ENCODE data around the gene DUSP18. TPM values are rescaled to one million over a fixed set of nuclear protein-coding genes. Genes with fewer than 3 reads are reported as not detected.
"Not testable (repeated sequence)": the region's sequence is repeated elsewhere in the genome, so short reads cannot be mapped to it uniquely, and the experiment has no call there.

The DUSP18 gene
- total RNA-seq, result 10.5 and 11.2 TPM in 2 replicates

- peaks cover 15% of the 10 kb centered on the region for H3K36me3 Mint-ChIP-seq (ENCODE audit: low read depth)
- H3K4me3 Mint-ChIP-seq (ENCODE audit: low read depth), result peak within 1 kb of the TSS; percentile 87
- intact Hi-C loops (cut with micrococcal nuclease), result loop anchor here (1.0 kb wide), 2 partner anchors 18 to 33 kb away; no protein-coding TSS in a partner anchor
- H3K9me3 Mint-ChIP-seq, result no peaks in the 10 kb centered on the region
- DNase-seq (ENCODE audit: low spot score), result peak; percentile 91
- H3K27ac Mint-ChIP-seq, result peak within 1 kb of the TSS; percentile 72
- peaks cover 7% of the 10 kb centered on the region for H3K27me3 Mint-ChIP-seq (ENCODE audit: low read depth)
- H3K4me1 Mint-ChIP-seq (ENCODE audit: low read depth), result peaks cover 16% of the 10 kb centered on the region
Measured at GRCh38 chr22:30667494-30668385, at the start of gene DUSP18. Gene DUSP18, minus strand, starts transcription at chr22:30667875. Its CDS starts 3,872 bp downstream, at chr22:30664003.

GRCh38 chr22:30714062-30714461 lies 46.4 kb upstream of the DUSP18 start:
- intact Hi-C loops (cut with micrococcal nuclease), result no loop called here
- H3K27ac Mint-ChIP-seq, result no peak overlapping the region
- no peaks in the 10 kb centered on the region for H3K36me3 Mint-ChIP-seq (ENCODE audit: low read depth)
- H3K27me3 Mint-ChIP-seq (ENCODE audit: low read depth), result no peaks in the 10 kb centered on the region
- no peak overlapping the region for H3K4me3 Mint-ChIP-seq (ENCODE audit: low read depth)
- DNase-seq (ENCODE audit: low spot score), result no peak
- peaks cover 3% of the 10 kb centered on the region for H3K9me3 Mint-ChIP-seq
- peaks cover 14% of the 10 kb centered on the region for H3K4me1 Mint-ChIP-seq (ENCODE audit: low read depth)

- Mint-ChIP-seq H3K4me3 (ENCODE audit: low read depth) (no peak overlapping the region), H3K27me3 (ENCODE audit: low read depth) (no peaks in the 10 kb centered on the region), H3K27ac (no peak overlapping the region), H3K4me1 (ENCODE audit: low read depth) (peaks cover 10% of the 10 kb centered on the region), H3K9me3 (peaks cover 3% of the 10 kb centered on the region), H3K36me3 (ENCODE audit: low read depth) (no peaks in the 10 kb centered on the region)
- intact Hi-C loops (cut with micrococcal nuclease), result no loop called here
- no peak for DNase-seq (ENCODE audit: low spot score)
Measured at GRCh38 chr22:30712094-30712493, 44.4 kb upstream of the DUSP18 start.

GRCh38 chr22:30709980-30710379 lies 42.3 kb upstream of the DUSP18 start:
- not testable (repeated sequence) for DNase-seq (ENCODE audit: low spot score); H3K9me3 Mint-ChIP-seq; H3K36me3 Mint-ChIP-seq (ENCODE audit: low read depth); H3K27me3 Mint-ChIP-seq (ENCODE audit: low read depth); H3K4me3 Mint-ChIP-seq (ENCODE audit: low read depth)
- intact Hi-C loops (cut with micrococcal nuclease), result loop anchor here (5.0 kb wide), 1 partner anchor 32 kb away; no protein-coding TSS in a partner anchor
- peak overlapping the region; percentile 8 for H3K27ac Mint-ChIP-seq
- H3K4me1 Mint-ChIP-seq (ENCODE audit: low read depth), result peaks cover 25% of the 10 kb centered on the region

- H3K9me3 Mint-ChIP-seq, result peaks cover 3% of the 10 kb centered on the region
- no peaks in the 10 kb centered on the region for H3K27me3 Mint-ChIP-seq (ENCODE audit: low read depth)
- H3K27ac Mint-ChIP-seq, result peak overlapping the region; percentile 73
- DNase-seq (ENCODE audit: low spot score), result no peak
- peaks cover 31% of the 10 kb centered on the region for H3K4me1 Mint-ChIP-seq (ENCODE audit: low read depth)
- no peaks in the 10 kb centered on the region for H3K36me3 Mint-ChIP-seq (ENCODE audit: low read depth)
- H3K4me3 Mint-ChIP-seq (ENCODE audit: low read depth), result no peak overlapping the region
- intact Hi-C loops (cut with micrococcal nuclease), result loop anchor here (5.0 kb wide), 1 partner anchor 36 kb away; no protein-coding TSS in a partner anchor
Measured at GRCh38 chr22:30705710-30706651, 38.3 kb upstream of the DUSP18 start.

GRCh38 chr22:30704978-30705377 lies 37.3 kb upstream of the DUSP18 start:
- intact Hi-C loops (cut with micrococcal nuclease), result loop anchor here (5.0 kb wide), 1 partner anchor 37 kb away; no protein-coding TSS in a partner anchor
- Mint-ChIP-seq H3K27ac (no peak overlapping the region), H3K27me3 (ENCODE audit: low read depth) (no peaks in the 10 kb centered on the region), H3K9me3 (peaks cover 3% of the 10 kb centered on the region), H3K4me3 (ENCODE audit: low read depth) (no peak overlapping the region), H3K36me3 (ENCODE audit: low read depth) (no peaks in the 10 kb centered on the region), H3K4me1 (ENCODE audit: low read depth) (peaks cover 26% of the 10 kb centered on the region)
- DNase-seq (ENCODE audit: low spot score), result no peak

GRCh38 chr22:30702856-30703255 lies 35.2 kb upstream of the DUSP18 start:
- no peak for DNase-seq (ENCODE audit: low spot score)
- Mint-ChIP-seq H3K27ac (no peak overlapping the region), H3K4me1 (ENCODE audit: low read depth) (peaks cover 23% of the 10 kb centered on the region), H3K9me3 (no peaks in the 10 kb centered on the region), H3K36me3 (ENCODE audit: low read depth) (no peaks in the 10 kb centered on the region), H3K27me3 (ENCODE audit: low read depth) (no peaks in the 10 kb centered on the region), H3K4me3 (ENCODE audit: low read depth) (no peak overlapping the region)
- intact Hi-C loops (cut with micrococcal nuclease), result no loop called here

- H3K4me3 Mint-ChIP-seq (ENCODE audit: low read depth), result no peak overlapping the region
Measured at GRCh38 chr22:30701872-30702271, 34.2 kb upstream of the DUSP18 start.

GRCh38 chr22:30697975-30698374 lies 30.3 kb upstream of the DUSP18 start:
- Mint-ChIP-seq H3K27me3 (ENCODE audit: low read depth) (peaks cover 13% of the 10 kb centered on the region), H3K27ac (no peak overlapping the region), H3K4me1 (ENCODE audit: low read depth) (peaks cover 11% of the 10 kb centered on the region), H3K4me3 (ENCODE audit: low read depth) (no peak overlapping the region), H3K36me3 (ENCODE audit: low read depth) (no peaks in the 10 kb centered on the region), H3K9me3 (no peaks in the 10 kb centered on the region)
- DNase-seq (ENCODE audit: low spot score), result no peak
- intact Hi-C loops (cut with micrococcal nuclease), result no loop called here

More at GRCh38 chr22:30701872-30702271, 34.2 kb upstream of the DUSP18 start:
- peaks cover 22% of the 10 kb centered on the region for H3K4me1 Mint-ChIP-seq (ENCODE audit: low read depth)
- H3K27ac Mint-ChIP-seq, result no peak overlapping the region
- H3K9me3 Mint-ChIP-seq, result no peaks in the 10 kb centered on the region
- H3K27me3 Mint-ChIP-seq (ENCODE audit: low read depth), result peaks cover 2% of the 10 kb centered on the region
- no peak for DNase-seq (ENCODE audit: low spot score)
- no peaks in the 10 kb centered on the region for H3K36me3 Mint-ChIP-seq (ENCODE audit: low read depth)
- intact Hi-C loops (cut with micrococcal nuclease), result no loop called here

GRCh38 chr22:30695871-30696655 lies 28.4 kb upstream of the DUSP18 start:
- Mint-ChIP-seq H3K36me3 (ENCODE audit: low read depth) (no peaks in the 10 kb centered on the region), H3K27me3 (ENCODE audit: low read depth) (peaks cover 14% of the 10 kb centered on the region), H3K4me1 (ENCODE audit: low read depth) (peaks cover 8% of the 10 kb centered on the region), H3K27ac (no peak overlapping the region), H3K4me3 (ENCODE audit: low read depth) (peak overlapping the region; percentile 61), H3K9me3 (no peaks in the 10 kb centered on the region)
- intact Hi-C loops (cut with micrococcal nuclease), result no loop called here
- no peak for DNase-seq (ENCODE audit: low spot score)

- no peaks in the 10 kb centered on the region for H3K9me3 Mint-ChIP-seq
- H3K4me1 Mint-ChIP-seq (ENCODE audit: low read depth), result peaks cover 8% of the 10 kb centered on the region
- DNase-seq (ENCODE audit: low spot score), result no peak
- no peak overlapping the region for H3K27ac Mint-ChIP-seq
- peaks cover 16% of the 10 kb centered on the region for H3K27me3 Mint-ChIP-seq (ENCODE audit: low read depth)
- peak overlapping the region; percentile 61 for H3K4me3 Mint-ChIP-seq (ENCODE audit: low read depth)
- H3K36me3 Mint-ChIP-seq (ENCODE audit: low read depth), result no peaks in the 10 kb centered on the region
- intact Hi-C loops (cut with micrococcal nuclease), result no loop called here
Measured at GRCh38 chr22:30695351-30695851, 27.7 kb upstream of the DUSP18 start.

Measured in activated T-helper 2 cell treated with anti-CD3 and anti-CD28 coated beads, Interferon-gamma antibody, Interleukin-2, Interleukin-4, amounts not matched to agents 10 μg/mL and 5 μg/mL and 100 μg/mL, durations not matched to agents 14 hours and 24 hours and 36 hours (primary cell).